ENCODE data around the gene MRPL49. TPM values are rescaled to one million over a fixed set of nuclear protein-coding genes. Genes with fewer than 3 reads are reported as not detected.
A peak's percentile ranks its signal among the peaks of the same experiment; 100 is the strongest.

Gene MRPL49
- total and polyA plus RNA-seq, 2 of the 13 experiments (the other 11 are each of a cell fraction or from before 2014, with no cell fraction given): 39.2 to 53.3 TPM

DNA sequence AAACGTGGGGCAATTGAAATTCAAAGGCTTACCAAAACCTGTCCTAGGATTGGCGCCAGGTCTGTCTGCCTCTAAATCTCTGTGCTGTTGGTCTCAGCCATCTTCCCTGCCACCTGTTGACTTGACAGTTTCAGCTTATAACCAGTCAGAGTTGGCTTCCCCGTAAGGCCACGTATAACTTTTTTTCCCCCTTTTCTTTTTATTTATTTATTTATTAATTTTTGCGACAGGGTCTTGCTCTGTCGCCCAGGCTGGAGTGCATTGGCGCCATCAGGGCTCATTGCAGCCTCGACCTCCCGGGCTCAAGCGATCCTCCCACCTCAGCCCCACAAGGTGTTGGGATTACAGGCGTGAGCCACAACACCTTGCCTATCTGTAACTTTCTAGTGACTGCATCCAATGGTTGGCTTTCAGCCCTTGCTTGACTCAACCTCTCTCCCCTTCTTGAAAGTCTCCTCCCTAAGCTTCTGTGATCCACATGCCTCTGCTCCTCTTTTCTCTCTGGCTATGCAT is 13.6 kb downstream of the MRPL49 start:
- BruUV-seq (replicated peaks): no TSS peak
- POLR2A ChIA-PET: interaction anchor here (0.6 to 5.1 kb wide), 38 partner anchors 9 to 357 kb away, joined by 3 to 105 read pairs (median 5); partner anchors contain the start of genes ARL2, CAPN1, CDC42EP2 and FAU
- FAIRE-seq (no peak), ATAC-seq (no peak), DNase-seq (ENCODE audit: low spot score) (no peak)
- H3K9ac ChIP-seq (ENCODE audit: insufficient read depth, low read depth, low read length): peak overlapping the region; percentile 96
- peak overlapping the region; percentile 96 for H3K27ac ChIP-seq (ENCODE audit: extremely low read length, insufficient read depth, low read length)
- WGBS (ENCODE audit: low lambda C conversion rate): 86% methylated on average over 11 of the region's 11 CpGs
- peak overlapping the region; percentile 47 to 92 (median 57) for H3K4me3 ChIP-seq (replicated peaks in 1 of 3; ENCODE audit: insufficient read depth in 1 of 3, low read depth in 2 of 3, low read length in 3 of 3)
- no peaks in the 10 kb centered on the region for H3K9me3 ChIP-seq (ENCODE audit: low read length)
- H3K79me2 ChIP-seq (ENCODE audit: insufficient read depth, low read length): peaks cover 26% of the 10 kb centered on the region
- peaks cover 14 to 24% of the 10 kb centered on the region in 2 experiments for H3K36me3 ChIP-seq (replicated peaks in 1 of 2; ENCODE audit: control insufficient read depth in 1 of 2, insufficient read depth in 2 of 2, low read length in 2 of 2)
- in situ Hi-C loops (cut with HindIII; ENCODE audit: extremely low pct_ligation_motif_present, low pct_unique_long_range_greater_than_20kb) (no loop called here), intact Hi-C loops (cut with micrococcal nuclease; ENCODE audit: unreplicated experiment) (loop anchor here (1.0 kb wide), 2 partner anchors 31 to 46 kb away; partner anchors contain the start of gene CAPN1)
- H2AFZ ChIP-seq (ENCODE audit: low read length): no peak overlapping the region
- H3K4me2 ChIP-seq (ENCODE audit: low read depth, low read length): peak overlapping the region; percentile 92
- H3K4me1 ChIP-seq (ENCODE audit: insufficient read depth, low read length): peaks cover 28% of the 10 kb centered on the region
- H3K27me3 ChIP-seq (ENCODE audit: control insufficient read depth in 1 of 2, insufficient read depth in 2 of 2, low read length in 2 of 2): no peaks in the 10 kb centered on the region; a peak in 1 of 5 replicates
- CTCF ChIA-PET (ENCODE audit: low intra/inter-chr PET ratio, low total read pairs): no interaction called here
- peaks cover 17% of the 10 kb centered on the region for H4K20me1 ChIP-seq (ENCODE audit: insufficient read depth, low read length)
- TF ChIP-seq ZNF431 (CRISPR knock-in tag; IDR thresholded peaks at IDR 0.05; ENCODE audit: borderline replicate concordance, low read depth) (0 out of 2 replicates have a peak, but pooled peaks have one; percentile 8), SRY (CRISPR knock-in tag; IDR thresholded peaks at IDR 0.05) (no peak), PHF20 (CRISPR knock-in tag; IDR thresholded peaks at IDR 0.05) (0 out of 2 replicates have a peak, but pooled peaks have one; percentile 21), ZNF598 (CRISPR knock-in tag; IDR thresholded peaks at IDR 0.05; ENCODE audit: borderline replicate concordance) (no peak), REPIN1 (CRISPR knock-in tag; IDR thresholded peaks at IDR 0.05; ENCODE audit: borderline replicate concordance, low read depth) (0 out of 2 replicates have a peak, but pooled peaks have one; percentile 10), SNAI1 (CRISPR knock-in tag; IDR thresholded peaks at IDR 0.05; ENCODE audit: borderline replicate concordance) (no peak), ZNF766 (CRISPR knock-in tag; IDR thresholded peaks at IDR 0.05; ENCODE audit: borderline replicate concordance) (no peak), IKZF1 (IDR thresholded peaks at IDR 0.05) (no peak), SALL2 (CRISPR knock-in tag; IDR thresholded peaks at IDR 0.05) (0 out of 2 replicates have a peak, but pooled peaks have one; percentile 25), ZNF749 (CRISPR knock-in tag; IDR thresholded peaks at IDR 0.05; ENCODE audit: borderline replicate concordance) (no peak)
- TF ChIP-seq, protein P1, sequence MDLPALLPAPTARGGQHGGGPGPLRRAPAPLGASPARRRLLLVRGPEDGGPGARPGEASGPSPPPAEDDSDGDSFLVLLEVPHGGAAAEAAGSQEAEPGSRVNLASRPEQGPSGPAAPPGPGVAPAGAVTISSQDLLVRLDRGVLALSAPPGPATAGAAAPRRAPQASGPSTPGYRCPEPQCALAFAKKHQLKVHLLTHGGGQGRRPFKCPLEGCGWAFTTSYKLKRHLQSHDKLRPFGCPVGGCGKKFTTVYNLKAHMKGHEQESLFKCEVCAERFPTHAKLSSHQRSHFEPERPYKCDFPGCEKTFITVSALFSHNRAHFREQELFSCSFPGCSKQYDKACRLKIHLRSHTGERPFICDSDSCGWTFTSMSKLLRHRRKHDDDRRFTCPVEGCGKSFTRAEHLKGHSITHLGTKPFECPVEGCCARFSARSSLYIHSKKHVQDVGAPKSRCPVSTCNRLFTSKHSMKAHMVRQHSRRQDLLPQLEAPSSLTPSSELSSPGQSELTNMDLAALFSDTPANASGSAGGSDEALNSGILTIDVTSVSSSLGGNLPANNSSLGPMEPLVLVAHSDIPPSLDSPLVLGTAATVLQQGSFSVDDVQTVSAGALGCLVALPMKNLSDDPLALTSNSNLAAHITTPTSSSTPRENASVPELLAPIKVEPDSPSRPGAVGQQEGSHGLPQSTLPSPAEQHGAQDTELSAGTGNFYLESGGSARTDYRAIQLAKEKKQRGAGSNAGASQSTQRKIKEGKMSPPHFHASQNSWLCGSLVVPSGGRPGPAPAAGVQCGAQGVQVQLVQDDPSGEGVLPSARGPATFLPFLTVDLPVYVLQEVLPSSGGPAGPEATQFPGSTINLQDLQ (CRISPR knock-in tag; IDR thresholded peaks at IDR 0.05): 0 out of 2 replicates have a peak, but pooled peaks have one; percentile 12

Measured in HepG2 (cell line).